Measurements from ENCODE around the gene AQP9.
A peak's percentile ranks its signal among the peaks of the same experiment; 100 is the strongest.

The AQP9 gene

DNA sequence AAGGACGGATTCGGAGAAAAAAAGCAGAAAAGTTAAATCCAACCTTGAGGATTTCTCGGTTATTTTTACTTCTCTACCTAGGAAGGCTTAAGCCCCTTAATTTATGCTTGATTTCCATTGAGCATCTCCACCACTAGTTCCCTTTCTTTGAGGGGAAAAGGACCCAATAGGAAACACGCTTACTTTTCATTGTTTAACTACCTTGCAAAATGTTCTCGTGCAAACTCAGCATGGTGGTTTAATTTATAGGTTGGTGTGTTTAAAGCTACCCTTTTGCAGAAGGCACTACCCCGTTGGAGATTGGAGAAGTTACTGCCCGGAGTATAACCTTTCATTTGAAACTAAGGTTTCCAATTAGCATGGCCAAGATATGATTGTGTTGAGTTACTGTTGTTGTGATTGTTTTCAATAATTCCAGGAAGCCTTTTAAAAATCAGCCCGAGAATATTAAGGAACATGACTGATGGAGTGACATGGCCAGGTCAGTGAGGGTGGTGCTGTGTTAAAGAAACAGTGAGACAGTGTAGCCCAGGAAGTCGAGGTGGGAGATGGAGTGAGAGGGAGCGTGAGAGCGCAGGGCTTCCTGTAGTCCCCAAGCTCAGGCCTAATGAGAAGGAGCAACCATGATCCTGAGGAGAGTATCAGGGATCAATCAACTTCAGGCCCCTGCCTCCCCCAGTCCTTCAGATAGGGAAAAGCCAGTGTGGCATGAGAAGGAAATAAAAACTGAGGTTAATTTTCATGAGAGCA is 76.6 kb downstream of the AQP9 start:
- no peak for TF ChIP-seq CTCF (IDR thresholded peaks at IDR 0.05; ENCODE audit: low read depth, low read length, missing control alignments)
- no peak overlapping the region for H3K4me3 ChIP-seq (replicated peaks; ENCODE audit: low read depth, low read length)
- no peak for DNase-seq (ENCODE audit: extremely low read depth, low read depth)

GRCh38 chr15:58217460-58217859 is 79.3 kb downstream of the AQP9 start:
- H3K4me3 ChIP-seq (replicated peaks; ENCODE audit: low read depth, low read length) = no peak overlapping the region
- peak; percentile 4 for TF ChIP-seq CTCF (IDR thresholded peaks at IDR 0.05; ENCODE audit: low read depth, low read length, missing control alignments)
- DNase-seq (ENCODE audit: extremely low read depth, low read depth) = no peak

GRCh38 chr15:58221591-58222241 is 83.5 kb downstream of the AQP9 start:
- peak; percentile 73 for TF ChIP-seq CTCF (IDR thresholded peaks at IDR 0.05; ENCODE audit: low read depth, low read length, missing control alignments)
- no peak for DNase-seq (ENCODE audit: extremely low read depth, low read depth)
- H3K4me3 ChIP-seq (replicated peaks; ENCODE audit: low read depth, low read length) = no peak overlapping the region

DNA sequence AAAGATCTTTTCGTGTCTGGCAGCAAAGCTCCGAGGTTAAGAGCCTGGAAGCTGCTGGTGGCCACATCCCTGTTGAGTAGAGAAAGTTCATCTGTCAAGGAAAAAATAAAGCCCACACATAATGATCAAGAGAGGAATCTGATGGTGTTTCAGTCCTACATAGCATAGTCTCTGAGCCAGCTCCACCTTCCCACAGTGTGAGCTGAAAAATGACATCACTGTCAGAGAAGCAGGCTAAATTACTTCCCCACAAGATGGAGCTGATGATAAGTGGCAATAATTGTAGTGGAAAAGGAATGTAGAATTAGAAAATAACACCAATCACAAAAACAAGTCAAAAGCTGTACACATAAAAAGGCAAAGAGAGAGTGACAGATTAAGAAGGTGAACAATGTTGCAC is 84.5 kb downstream of the AQP9 start:
- no peak for DNase-seq (ENCODE audit: extremely low read depth, low read depth)
- no peak for TF ChIP-seq CTCF (IDR thresholded peaks at IDR 0.05; ENCODE audit: low read depth, low read length, missing control alignments)

DNA sequence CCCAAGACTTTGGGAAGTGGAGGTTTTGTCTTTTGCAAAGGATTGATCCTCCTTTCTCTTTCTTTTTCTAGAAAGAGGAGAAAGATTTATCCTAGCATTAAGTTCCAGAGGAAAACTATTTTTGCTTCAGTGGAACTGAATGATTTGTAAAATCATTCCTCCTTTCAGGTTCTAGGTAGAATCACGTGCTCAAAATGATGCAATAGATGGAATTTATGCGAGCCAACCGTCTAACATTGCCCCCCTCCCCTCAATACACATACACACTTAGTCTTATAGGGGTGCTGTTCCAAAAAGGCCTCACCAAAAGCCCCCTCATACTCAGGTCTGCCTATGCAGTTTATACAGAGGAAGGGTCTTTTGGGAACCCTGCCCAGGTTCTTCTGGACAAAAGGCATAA is 85.3 kb downstream of the AQP9 start:
- TF ChIP-seq CTCF (IDR thresholded peaks at IDR 0.05; ENCODE audit: low read depth, low read length, missing control alignments) = no peak
- no peak for DNase-seq (ENCODE audit: extremely low read depth, low read depth)
- H3K4me3 ChIP-seq (replicated peaks; ENCODE audit: low read depth, low read length) = no peak overlapping the region

More for the DNA sequence above, 84.5 kb downstream of the AQP9 start:
- H3K4me3 ChIP-seq (replicated peaks; ENCODE audit: low read depth, low read length) = no peak overlapping the region

GRCh38 chr15:58224068-58224467 is 85.9 kb downstream of the AQP9 start:
- H3K4me3 ChIP-seq (replicated peaks; ENCODE audit: low read depth, low read length) = no peak overlapping the region
- TF ChIP-seq CTCF (IDR thresholded peaks at IDR 0.05; ENCODE audit: low read depth, low read length, missing control alignments) = no peak
- no peak for DNase-seq (ENCODE audit: extremely low read depth, low read depth)

All from HFF-Myc (cell line).